Spleen (tissue), 7 donors: ENCODE measurements around the gene OLFML3.

Experiments used
- POLR2A ChIP-seq, 3 donors: fragments of 450-650 bp; IDR thresholded peaks; one replicate each; pipeline ENCODE4 v1.5.1; 2017; ENCODE audit warnings: antibody characterized with exemption in 3 of 3, mild to moderate bottlenecking in 1 of 3
- POLR2AphosphoS5 ChIP-seq, 3 donors: sonication (generic); formaldehyde crosslinking; IDR thresholded peaks; one replicate each; pipeline ENCODE4 v1.5.1; 2017; ENCODE audit warnings: antibody characterized with exemption in 3 of 3
- TF ChIP-seq, protein P1 (sequence below), 11 experiments: fragments of 200-600 bp in 7 of 11; fragments of 450-650 bp in 4 of 11; sonication (generic) in 4 of 11; IDR thresholded peaks in 8 of 11; conservative IDR thresholded peaks in 3 of 11; 1 replicate in 7 of 11; 2 replicates in 4 of 11; pipeline versions ENCODE4 v1.4.0 to v1.8.0; 2016 to 2021; ENCODE audit warnings: antibody characterized with exemption in 11 of 11, inconsistent platforms in 4 of 11, mild to moderate bottlenecking in 1 of 11
- donor health status: DM: no; HTN: no; CAD: no; lungs with moderate emphysema.
- donor health status: DM: no; HTN: no; CAD: no.
- donor health status: DM: no; HTN: no; CAD: no.

DNA sequence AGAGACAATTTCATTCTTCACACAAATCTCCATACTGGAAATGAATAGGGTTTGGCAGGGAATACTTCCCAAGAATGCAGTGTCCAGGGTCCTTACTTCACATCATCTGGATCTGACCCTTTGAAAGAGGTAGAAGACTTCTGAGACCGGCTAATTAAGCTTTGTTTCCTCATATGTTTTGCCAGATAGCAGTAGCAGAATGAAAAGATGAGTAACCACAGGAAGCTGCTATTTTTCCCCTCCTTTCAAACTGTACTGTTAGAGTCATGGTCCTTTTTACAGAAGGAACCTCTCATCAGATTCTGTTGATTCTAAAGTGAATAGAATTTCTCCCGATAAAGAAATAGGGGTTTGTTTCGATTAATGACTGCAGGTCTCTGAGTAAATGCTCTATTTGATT is 1.4 kb upstream of the OLFML3 start:
- TF ChIP-seq, protein P1, sequence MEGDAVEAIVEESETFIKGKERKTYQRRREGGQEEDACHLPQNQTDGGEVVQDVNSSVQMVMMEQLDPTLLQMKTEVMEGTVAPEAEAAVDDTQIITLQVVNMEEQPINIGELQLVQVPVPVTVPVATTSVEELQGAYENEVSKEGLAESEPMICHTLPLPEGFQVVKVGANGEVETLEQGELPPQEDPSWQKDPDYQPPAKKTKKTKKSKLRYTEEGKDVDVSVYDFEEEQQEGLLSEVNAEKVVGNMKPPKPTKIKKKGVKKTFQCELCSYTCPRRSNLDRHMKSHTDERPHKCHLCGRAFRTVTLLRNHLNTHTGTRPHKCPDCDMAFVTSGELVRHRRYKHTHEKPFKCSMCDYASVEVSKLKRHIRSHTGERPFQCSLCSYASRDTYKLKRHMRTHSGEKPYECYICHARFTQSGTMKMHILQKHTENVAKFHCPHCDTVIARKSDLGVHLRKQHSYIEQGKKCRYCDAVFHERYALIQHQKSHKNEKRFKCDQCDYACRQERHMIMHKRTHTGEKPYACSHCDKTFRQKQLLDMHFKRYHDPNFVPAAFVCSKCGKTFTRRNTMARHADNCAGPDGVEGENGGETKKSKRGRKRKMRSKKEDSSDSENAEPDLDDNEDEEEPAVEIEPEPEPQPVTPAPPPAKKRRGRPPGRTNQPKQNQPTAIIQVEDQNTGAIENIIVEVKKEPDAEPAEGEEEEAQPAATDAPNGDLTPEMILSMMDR (IDR thresholded peaks at IDR 0.05 in 8 of 11, conservative IDR thresholded peaks at IDR 0.05 in 3 of 11): no peak
- TF ChIP-seq POLR2AphosphoS5 (IDR thresholded peaks at IDR 0.05): no peak
- no peak for TF ChIP-seq POLR2A (IDR thresholded peaks at IDR 0.05)
